Superior temporal gyrus (tissue), 1 donor: ENCODE measurements around the gene FNTB.

Experiments used
- DNase-seq: peaks from one replicate; pipeline ENCODE4 v3.0.0-alpha.2; 2016; ENCODE audit errors: extremely low spot score

FNTB gene, protein sequence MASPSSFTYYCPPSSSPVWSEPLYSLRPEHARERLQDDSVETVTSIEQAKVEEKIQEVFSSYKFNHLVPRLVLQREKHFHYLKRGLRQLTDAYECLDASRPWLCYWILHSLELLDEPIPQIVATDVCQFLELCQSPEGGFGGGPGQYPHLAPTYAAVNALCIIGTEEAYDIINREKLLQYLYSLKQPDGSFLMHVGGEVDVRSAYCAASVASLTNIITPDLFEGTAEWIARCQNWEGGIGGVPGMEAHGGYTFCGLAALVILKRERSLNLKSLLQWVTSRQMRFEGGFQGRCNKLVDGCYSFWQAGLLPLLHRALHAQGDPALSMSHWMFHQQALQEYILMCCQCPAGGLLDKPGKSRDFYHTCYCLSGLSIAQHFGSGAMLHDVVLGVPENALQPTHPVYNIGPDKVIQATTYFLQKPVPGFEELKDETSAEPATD

DNA sequence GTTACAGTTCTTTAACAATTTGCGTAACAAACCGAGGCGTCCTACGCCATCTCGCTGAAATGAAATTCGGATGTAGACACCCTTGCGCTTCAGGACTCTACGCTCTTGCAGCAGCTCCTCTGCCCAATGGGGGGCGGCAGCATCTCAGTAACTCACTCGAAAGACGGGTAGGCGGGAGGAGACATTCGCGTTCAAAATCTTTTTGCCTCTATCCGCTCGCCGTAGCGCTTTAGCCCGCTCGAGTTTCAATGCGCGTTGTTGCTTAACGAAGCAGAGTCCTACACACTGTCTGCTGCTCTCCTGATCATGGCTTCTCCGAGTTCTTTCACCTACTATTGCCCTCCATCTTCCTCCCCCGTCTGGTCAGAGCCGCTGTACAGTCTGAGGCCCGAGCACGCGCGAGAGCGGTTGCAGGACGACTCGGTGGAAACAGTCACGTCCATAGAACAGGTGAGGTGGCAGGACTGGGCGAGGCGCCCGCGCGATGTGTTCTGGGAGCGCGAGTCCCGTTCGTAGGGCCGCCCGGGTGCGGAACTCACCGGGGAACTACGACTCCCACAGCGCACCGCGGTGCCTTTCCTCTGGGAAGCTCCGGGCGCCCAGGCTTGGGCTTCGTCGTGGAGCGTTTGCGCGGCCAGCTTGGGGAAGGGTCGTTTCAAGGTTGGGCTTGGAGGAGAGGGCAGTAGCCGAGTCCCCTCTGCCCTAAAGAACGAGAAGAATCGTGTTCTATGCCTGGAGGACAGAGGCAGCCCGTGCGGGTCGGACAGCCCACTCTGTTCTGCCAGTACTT, at the start of gene FNTB:
TSS of gene FNTB (plus strand) at position 248 of the 790 bp plus-strand sequence. CDS start at position 307, 59 bp downstream.
- DNase-seq, result peak; percentile 99

DNA sequence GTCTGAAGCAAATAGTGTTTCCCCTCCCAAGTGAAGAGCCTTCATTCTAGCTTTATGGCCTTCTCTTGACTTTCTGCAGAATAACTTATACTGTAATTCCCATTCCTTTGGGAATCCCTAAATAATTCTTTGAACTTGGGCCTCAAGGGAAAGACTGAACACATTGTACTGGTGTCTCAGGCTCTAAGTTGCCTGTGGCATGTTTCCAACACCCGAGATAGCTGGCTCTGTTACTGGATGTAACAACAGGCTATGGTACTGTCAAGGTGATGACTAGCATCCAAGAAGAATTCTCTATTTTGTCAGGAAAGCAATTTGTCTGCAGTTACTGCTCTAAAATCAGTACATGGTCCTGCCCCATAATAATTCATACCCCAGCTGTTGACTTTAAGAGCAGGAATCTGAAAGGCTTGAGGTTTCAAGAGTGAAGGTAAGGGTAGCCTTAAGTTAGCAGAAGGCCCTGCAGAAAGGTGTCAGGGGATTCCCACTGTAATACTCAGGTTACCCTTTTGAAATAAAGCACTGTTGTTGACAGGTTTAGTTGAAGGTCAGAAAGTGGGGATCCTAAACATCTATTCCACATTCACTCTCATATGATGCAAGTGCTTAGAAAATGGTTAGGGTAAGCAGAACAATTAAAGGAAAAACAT, 49.4 kb upstream of the FNTB start:
- no peak for DNase-seq

DNA sequence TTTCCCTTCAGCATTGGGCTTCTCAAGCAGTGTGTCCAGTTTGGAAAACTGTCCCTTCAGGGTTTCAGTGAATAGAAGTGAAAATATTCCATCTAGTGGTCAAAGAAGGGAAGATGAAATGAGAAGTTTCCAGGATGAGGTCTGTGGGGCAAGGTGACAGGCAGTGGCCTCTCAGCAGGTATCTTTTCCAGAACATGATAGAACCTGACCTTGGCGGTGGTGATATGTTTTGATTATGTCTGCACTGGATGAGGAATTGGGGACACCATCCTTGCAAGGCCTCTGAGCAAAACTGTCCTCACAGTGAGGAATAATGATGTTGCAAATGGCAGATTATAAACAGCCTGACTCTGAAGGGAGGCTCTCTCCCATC, 48.9 kb upstream of the FNTB start:
- peak; percentile 58 for DNase-seq

DNA sequence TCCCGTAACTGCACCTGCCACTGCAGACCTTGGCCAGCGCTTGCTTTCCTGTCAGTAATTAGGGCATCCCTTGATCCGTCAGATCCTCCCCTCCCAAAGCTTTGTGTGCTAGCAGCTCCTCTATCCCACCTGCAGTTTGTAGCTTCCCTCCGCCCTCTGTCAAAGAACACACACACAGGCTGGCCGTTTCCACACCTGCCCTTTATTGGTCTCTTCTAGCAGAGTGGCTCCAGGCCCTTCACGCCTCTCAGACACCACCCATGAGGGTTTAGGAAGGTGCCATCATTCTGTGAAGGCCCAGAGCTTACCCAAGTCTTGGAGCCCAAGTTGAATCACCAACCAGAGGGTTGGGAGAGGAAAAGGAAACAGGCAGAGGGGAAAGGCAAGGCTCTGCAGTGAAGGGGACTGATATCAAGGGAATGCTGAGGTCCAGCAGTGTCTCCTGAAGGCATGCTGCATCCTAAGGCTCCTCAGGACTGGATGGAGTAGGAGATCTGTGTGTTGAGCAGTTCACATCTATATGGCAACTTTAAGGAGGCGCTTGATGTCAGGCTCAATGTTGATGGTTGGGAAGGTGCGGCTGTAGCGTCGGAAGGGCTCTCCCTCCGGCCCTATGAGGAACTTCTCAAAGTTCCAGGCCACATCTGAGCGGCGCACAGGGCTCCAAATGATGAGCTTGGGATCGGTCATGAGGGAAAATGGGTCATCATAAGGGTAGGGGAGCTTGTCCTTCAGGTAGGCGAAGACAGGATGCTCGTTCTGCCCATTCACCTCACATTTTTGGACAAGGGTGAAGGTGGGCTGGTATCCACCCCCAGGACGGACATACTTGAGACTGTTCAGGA, 47.5 kb upstream of the FNTB start:
- no peak for DNase-seq

DNA sequence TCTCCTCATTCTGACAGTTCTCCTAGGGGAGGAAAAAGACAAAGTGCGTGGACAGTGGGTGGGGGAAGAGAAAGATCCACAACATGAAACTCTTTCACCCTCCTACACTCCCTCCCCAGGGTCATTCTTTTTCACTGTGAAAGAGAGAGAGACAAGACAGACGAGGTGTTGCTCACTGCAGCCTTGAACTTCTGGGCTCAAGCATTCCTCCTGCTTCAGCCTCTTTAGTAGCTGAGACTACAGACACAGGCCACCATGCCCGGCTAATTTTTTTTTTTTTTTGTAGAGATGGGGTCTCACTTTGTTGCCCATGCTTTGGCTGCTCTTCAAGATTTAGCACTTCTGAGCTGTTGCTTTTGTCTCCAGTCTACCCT, 46.9 kb upstream of the FNTB start:
- DNase-seq, result no peak

DNA sequence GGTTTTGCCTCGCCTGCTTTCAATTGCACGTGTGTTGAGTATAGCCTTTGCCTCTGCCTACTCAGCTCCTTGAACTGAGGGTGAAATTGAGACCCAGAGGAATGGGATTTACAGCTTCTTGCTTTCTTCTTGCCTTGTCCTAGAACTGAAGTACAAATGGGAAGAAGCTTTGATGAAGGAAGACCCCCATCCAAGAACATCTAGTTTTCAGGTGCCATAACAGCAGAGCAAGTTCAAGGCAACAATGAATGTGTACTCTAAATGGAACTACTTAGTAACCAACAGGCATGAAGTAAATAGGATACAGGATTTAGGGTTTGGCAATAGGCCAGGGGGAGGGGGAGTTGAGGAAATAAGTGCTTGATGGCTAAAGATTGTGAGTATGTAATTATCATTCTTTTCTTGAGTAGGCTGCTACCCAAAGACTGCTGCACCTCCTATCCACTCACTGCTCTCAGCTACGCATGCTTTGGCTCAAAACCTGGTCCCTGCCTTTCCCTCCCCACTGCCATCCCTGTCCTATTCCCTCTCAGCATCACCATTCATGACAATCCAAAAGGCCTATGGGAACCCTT, 46.3 kb upstream of the FNTB start:
- DNase-seq, result no peak

DNA sequence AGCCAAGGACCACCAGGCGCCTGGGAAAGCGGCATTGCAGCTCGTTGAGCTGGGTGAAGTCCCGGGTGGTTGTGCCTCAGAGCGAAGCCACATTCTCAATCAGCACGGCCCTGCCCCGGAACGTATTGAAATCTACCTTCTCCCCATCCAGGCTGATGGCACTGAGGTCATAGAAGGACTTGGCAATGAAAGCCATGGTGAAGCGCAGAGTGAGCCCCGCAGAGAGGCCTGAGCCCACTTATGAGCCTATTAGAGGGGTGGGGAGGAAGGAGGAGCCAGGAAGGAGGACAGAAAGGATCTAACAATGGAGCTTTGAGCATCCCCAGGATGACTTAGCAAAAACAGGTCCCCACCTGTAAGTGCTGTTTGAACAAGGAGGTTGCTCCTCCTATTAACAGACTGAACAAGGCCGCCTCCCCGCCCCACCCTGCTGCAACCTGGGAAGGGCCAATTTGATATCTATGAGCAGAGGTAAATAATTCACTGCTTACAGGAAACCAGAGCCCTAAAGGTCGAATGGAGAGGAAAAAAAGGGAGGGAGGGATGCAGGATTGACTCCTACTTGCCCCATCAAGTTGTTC, 44.1 kb upstream of the FNTB start, which contains the start of gene GPX2:
TSS of gene GPX2 (minus strand) at position 215 of the 581 bp plus-strand sequence. CDS start at position 196, 19 bp downstream.
- no peak for DNase-seq

DNA sequence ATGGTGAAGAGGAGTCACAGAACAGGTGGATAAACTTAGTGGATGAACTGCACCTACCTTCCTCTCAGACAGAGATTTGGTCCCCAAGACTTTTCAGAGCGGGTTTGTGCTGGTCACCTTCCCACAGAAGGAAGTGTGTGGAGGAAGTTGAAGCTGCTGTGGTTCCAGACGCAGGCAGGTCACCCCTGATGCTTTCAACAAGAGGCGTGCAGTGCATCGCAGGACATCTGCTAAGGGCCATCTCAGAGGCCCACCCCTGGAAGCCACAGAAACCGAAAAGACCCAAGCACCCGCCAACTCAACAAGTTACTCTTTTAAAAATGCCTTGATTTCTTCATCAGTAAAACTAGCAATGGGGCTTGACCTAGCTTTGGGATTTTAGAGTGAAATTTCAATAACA, 43.1 kb upstream of the FNTB start:
- no peak for DNase-seq

DNA sequence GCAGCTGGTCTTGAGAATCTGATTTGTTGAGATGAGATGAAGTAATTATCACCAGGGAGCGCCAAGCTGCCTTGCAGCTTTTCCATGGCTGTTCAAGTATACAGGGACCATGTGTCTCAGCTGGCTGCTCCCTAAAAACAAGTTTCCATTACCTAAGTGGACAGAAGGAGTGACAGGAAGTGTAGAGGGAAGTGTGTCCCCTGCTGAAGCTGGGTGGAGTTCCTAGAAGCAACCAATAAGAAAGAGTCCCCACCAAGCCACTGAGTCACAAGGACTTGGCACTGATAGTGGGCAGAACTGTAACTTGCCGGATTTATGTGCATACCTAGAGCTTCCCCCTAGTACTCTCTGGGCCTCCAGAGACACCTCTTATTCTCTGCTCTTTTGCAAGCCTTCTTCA, 42.7 kb upstream of the FNTB start:
- DNase-seq, result no peak

DNA sequence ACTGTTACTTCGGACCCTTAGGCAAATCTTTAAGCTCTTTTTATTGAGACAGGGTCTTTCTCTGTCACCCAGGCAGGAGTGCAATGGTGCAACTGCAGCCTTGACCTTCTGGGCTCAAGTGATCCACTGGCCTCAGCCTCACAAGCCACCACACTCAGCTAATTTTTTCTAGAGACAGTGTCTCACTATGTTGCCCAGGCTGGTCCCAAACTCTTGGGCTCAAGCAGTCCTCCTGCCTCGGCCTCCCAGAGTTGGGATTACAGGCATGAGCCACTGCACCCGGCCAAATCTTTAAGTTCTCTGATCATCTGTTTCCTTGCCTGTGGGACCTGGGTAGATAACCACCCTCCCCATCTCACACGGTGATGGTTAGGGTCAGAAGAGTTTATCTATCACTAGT, 41.8 kb upstream of the FNTB start:
- no peak for DNase-seq

DNA sequence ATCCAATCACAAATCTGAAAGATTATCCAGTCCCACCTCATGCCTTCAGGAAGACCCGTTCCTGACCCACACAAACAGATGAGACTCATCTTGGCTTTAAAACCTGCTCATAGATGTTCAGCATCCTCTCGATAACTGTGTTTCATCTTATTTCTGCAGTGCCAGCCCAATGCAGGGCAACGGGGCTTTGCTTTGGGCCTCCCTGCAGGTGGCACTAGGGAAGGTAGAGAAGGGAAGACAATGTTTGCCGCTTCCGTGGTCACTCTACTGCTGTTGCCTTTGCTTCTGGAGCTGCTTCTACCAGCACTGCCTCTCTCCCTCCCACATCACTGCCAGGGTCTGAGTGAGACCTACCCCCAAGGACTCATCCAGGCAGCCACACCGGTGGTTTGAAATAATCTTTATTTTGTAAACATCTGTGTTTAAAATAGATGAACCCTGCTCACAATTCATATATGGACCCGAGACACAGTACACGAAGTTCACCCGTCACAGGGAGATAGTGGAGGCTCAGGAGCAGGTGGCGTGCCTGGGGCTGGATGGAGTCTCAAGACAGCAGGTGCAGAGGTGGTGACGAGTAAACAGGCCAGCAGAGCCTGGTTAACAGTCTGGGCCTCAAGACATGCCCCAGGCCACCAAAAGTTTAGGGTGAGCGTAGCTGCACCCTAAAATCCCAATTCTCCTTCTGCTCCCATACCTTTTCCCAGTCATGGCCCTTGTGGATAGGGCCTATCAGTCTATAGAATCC, 41.1 kb upstream of the FNTB start:
- no peak for DNase-seq

DNA sequence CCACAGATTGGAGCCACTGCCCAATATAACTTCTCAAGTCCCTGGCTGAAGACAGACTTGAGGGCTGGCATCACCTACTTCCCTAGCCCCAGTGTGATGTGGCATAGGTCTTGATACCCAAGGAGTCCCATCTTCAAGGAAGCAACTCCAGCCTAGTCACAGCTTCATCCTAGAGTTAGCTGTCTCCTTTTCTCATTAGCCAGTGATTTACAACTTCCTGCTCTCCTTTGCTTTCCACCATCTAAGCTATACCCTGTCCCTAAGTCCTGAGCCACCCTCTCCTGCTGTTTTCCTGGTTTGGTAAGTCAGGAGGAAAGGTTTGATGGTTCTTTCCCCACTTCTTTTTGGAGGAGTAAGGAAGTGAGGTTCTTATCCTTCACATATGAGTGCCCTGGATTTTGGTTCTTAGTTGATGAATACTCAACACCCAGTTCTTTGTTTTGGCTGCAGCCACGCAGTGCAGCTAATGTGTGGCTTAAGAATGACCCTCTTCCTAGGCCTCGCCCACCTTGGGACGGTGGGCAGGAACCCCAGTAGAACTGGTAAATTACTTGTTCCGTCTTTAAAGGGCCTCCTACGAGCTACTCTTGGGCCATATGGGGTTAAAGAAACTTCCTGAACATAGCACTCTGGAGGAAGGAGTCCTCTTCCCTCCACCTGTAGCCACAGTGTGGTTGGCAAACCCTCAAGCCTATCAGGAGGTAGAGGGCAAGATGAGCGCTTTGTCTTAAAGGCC, 40.2 kb upstream of the FNTB start:
- no peak for DNase-seq

DNA sequence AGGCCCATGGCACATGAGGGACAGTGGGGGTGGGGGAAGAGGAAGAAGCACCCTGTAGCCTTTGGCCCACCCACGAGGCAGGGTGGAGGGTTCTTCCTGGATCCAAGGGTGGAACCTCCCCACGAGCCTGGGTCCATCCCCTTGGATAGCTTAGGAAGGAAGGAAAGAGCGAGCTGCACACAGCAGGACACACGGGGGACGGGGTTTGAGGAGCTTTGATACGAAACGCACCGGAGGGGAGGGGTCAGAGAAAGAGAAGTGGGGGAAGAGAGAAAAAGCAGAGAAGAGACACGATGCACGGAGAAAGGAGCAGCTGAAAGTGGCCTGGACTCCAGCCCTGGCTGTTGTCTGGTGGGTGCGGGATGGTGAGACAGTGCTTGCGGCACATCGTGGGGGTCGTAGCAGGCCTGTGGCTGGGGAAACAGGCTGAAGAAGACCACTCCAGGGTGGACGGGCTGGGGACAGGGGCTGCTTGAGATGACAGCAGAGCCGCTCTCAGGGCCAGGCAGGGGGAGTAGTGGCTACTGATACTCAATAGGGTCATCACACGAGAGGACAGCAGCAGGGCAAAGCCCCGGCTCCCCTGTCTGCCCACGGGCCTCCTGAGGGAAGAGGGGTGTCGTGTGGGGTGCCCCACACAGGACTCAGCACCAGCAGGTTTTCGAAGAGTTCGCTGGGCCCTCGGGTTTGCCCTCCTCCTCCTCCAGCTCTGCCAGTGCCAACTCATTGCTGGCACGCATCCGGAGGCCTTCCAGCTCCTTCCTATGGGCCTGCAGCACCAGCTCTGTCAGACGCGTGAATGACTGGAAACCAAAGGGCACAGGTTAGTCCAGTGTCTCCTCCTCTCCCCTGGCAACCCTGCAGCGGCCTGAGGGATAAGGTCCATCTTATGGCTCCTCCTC, 38.7 kb upstream of the FNTB start:
- DNase-seq, result no peak

DNA sequence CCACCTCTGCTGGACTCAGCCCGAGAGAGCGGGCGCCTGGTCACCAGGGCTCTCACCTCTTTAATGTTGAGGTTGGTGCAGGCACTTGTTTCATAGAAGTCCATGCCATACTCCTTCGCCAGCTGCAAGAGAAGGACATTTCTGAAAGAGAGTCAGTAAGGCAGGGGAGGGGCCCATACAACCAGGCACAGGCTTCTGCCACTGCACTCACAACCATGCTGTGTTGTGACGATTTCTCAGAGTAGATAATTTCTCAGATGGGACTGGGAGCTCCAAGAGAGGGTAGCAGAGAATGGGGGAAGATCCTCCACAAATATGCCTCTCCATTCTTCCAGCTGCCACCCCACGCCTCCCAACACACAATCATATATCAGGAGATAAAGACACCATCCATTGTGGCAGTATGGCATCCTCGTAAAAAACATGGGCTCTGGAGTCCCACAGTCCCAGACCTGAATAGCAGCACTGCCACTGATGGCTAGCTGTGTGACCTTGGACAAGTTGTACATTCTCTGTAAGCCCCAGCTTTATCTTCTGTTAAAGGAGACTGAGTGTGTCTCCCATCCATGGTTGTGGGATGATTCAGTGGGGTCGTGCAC, 38.0 kb upstream of the FNTB start:
- DNase-seq, result no peak

DNA sequence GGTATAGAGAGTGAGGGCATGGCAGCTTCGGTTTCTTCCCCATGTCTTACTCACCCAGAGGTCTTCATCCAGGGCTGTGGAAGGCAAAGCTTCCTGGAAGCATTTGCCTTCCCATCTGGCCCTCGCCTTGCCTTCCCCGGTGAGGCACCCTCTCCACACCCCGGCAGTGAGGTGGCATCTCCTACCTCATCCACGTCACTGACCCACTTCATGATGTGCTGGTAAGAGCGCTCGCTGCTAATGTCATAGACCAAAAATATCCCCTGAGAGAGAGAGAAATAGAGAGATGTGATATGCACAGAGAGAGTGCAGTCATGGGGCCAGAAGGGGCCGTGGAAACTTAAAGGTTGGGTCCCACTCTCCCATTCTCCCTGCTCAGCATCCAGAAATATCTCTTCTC, 35.8 kb upstream of the FNTB start:
- no peak for DNase-seq

DNA sequence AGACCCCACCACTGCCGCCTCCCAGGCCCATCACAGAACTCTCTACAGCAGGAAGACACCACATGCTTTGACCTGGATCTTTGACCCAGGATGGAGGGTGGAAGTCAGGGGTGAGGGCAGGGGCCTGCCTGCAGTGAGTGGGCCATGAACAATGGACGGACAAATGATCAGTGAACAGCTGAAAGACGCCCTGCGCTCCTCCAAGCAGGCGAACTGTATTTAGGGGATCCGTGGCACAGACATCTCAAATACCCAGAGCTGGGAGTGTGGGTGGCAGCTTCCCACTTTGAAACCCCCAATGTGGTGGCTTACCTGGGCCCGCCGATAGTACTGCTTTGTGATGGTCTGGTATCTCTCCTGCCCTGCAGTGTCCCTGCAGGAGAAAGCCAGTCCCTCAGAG, 35.4 kb upstream of the FNTB start:
- no peak for DNase-seq

DNA sequence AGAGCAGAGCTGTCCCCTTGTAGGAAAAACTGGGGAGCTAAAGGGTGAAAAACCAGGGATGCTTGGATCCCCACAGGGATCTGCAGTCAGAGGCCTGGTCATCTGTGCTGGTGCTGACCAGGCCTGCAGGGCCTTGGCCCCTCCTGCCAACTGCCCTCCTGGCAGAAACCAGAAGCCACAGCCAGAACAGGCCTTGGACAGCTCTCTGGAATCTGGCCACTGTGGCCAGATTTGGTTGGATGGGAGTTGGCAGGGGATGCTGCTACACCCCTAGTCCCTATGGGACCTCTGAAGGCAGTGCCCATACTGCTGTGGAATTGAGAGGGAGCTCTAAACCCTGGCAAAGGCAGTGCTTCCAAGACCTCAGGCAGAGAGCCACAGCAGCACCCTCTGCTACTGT, 35.0 kb upstream of the FNTB start:
- no peak for DNase-seq
